HEK293 (cell line): Measurements from ENCODE around the gene GSG1L.

Source experiments
- CTCF ChIA-PET: fragments of 350-600 bp; formaldehyde crosslinking; extraction: SDS; loops from one replicate; lab custom pipeline; 2021; ENCODE audit warnings: antibody characterized with exemption; lab: Yijun Ruan, JAX
- POLR2A ChIA-PET: fragments of 300-600 bp; formaldehyde crosslinking; extraction: SDS; loops from one replicate; lab custom pipeline; 2020; ENCODE audit warnings: antibody characterized with exemption, inconsistent platforms; lab: Yijun Ruan, JAX
- H3K27ac ChIP-seq: fragments of 200-500 bp; sonication (Bioruptor generic); 2 replicates; pipeline ENCODE4 v1.5.1; 2014; ENCODE audit warnings: low read depth, low read length, control low read depth, inconsistent platforms; ENCODE audit errors: extremely low read depth
- H3K36me3 ChIP-seq, 2 experiments: fragments of 200-500 bp in 1 of 2; sonication (Bioruptor generic) in 1 of 2; 1 replicate in 1 of 2; 2 replicates in 1 of 2; pipeline ENCODE4 v1.5.1; 2014 to 2017; ENCODE audit warnings: inconsistent platforms in 2 of 2, low read length in 2 of 2; ENCODE audit not compliant: control insufficient read depth in 2 of 2, insufficient read depth in 1 of 2
- H3K4me1 ChIP-seq: fragments of 200-500 bp; sonication (Bioruptor generic); 2 replicates; pipeline ENCODE4 v1.5.1; 2014; ENCODE audit warnings: mild to moderate bottlenecking, low read length, inconsistent platforms; ENCODE audit not compliant: control insufficient read depth, insufficient read depth
- H3K4me3 ChIP-seq: 2 replicates; pipeline ENCODE4 v1.5.1; 2011; ENCODE audit warnings: low read depth, mild to moderate bottlenecking, control low read depth, low read length, moderate library complexity
- H3K9me3 ChIP-seq: fragments of 200-500 bp; sonication (Bioruptor generic); 2 replicates; pipeline ENCODE4 v1.5.1; 2014; ENCODE audit warnings: low read depth, low read length, inconsistent platforms; ENCODE audit not compliant: control insufficient read depth, insufficient read depth
- BCL11A ChIP-seq: fragments of 450-650 bp; formaldehyde crosslinking; IDR thresholded peaks from 2 replicates; pipeline ENCODE4 v1.5.1; 2016; ENCODE audit warnings: low read depth, missing biosample characterization, missing genetic modification characterization
- KLF16 ChIP-seq: fragments of 450-650 bp; formaldehyde crosslinking; IDR thresholded peaks from 2 replicates; pipeline ENCODE4 v1.5.1; 2017; ENCODE audit warnings: missing biosample characterization, missing genetic modification characterization
- MZF1 ChIP-seq: fragments of 450-650 bp; formaldehyde crosslinking; IDR thresholded peaks from 2 replicates; pipeline ENCODE4 v1.5.1; 2017; ENCODE audit warnings: missing biosample characterization, missing genetic modification characterization, borderline replicate concordance
- PRDM1 ChIP-seq: fragments of 450-650 bp; formaldehyde crosslinking; IDR thresholded peaks from 2 replicates; pipeline ENCODE4; 2016; ENCODE audit warnings: missing biosample characterization, missing genetic modification characterization
- SCRT2 ChIP-seq: fragments of 450-650 bp; formaldehyde crosslinking; IDR thresholded peaks from 2 replicates; pipeline ENCODE4 v1.5.1; 2016; ENCODE audit warnings: missing biosample characterization, missing genetic modification characterization
- WT1 ChIP-seq: fragments of 450-650 bp; formaldehyde crosslinking; IDR thresholded peaks from 2 replicates; pipeline ENCODE4 v1.5.1; 2016; ENCODE audit warnings: missing biosample characterization, missing genetic modification characterization
- YY2 ChIP-seq: fragments of 450-650 bp; formaldehyde crosslinking; IDR thresholded peaks from 2 replicates; pipeline ENCODE4 v1.5.1; 2016; ENCODE audit warnings: missing biosample characterization, missing genetic modification characterization
- ZBTB1 ChIP-seq: fragments of 450-650 bp; formaldehyde crosslinking; IDR thresholded peaks from 2 replicates; pipeline ENCODE4 v1.5.1; 2016; ENCODE audit warnings: missing biosample characterization, missing genetic modification characterization
- ZBTB11 ChIP-seq: fragments of 450-650 bp; formaldehyde crosslinking; conservative IDR thresholded peaks from 2 replicates; pipeline ENCODE4 v1.5.1; 2016; ENCODE audit warnings: low read depth, missing biosample characterization, missing genetic modification characterization
- ZBTB44 ChIP-seq: fragments of 450-650 bp; IDR thresholded peaks from 2 replicates; pipeline ENCODE4 v1.5.1; 2018; ENCODE audit warnings: missing biosample characterization, mild to moderate bottlenecking, missing genetic modification characterization
- ZFP37 ChIP-seq: fragments of 450-650 bp; formaldehyde crosslinking; IDR thresholded peaks from 2 replicates; pipeline ENCODE4 v1.5.1; 2016; ENCODE audit warnings: missing biosample characterization, missing genetic modification characterization
- ZNF138 ChIP-seq: fragments of 450-650 bp; formaldehyde crosslinking; IDR thresholded peaks from 2 replicates; pipeline ENCODE4 v1.5.1; 2016; ENCODE audit warnings: missing biosample characterization, missing genetic modification characterization, borderline replicate concordance
- ZNF174 ChIP-seq: fragments of 450-650 bp; formaldehyde crosslinking; IDR thresholded peaks from 2 replicates; pipeline ENCODE4 v1.5.0; 2017; ENCODE audit warnings: missing biosample characterization, mild to moderate bottlenecking, missing genetic modification characterization
- ZNF184 ChIP-seq: fragments of 450-650 bp; IDR thresholded peaks from 2 replicates; pipeline ENCODE4 v1.5.1; 2018; ENCODE audit warnings: missing biosample characterization, mild to moderate bottlenecking, missing genetic modification characterization
- ZNF211 ChIP-seq: fragments of 450-650 bp; formaldehyde crosslinking; IDR thresholded peaks from 2 replicates; pipeline ENCODE4 v1.5.1; 2016; ENCODE audit warnings: low read depth, missing biosample characterization, missing genetic modification characterization
- ZNF529 ChIP-seq: fragments of 450-650 bp; formaldehyde crosslinking; IDR thresholded peaks from 2 replicates; pipeline ENCODE4 v1.5.1; 2017; ENCODE audit warnings: missing genetic modification characterization, missing biosample characterization; ENCODE audit not compliant: insufficient replicate concordance
- ZNF544 ChIP-seq: fragments of 450-650 bp; formaldehyde crosslinking; IDR thresholded peaks from 2 replicates; pipeline ENCODE4 v1.5.0; 2017; ENCODE audit warnings: missing biosample characterization, missing genetic modification characterization
- ZNF654 ChIP-seq: fragments of 450-650 bp; formaldehyde crosslinking; IDR thresholded peaks from 2 replicates; pipeline ENCODE4 v1.5.1; 2016; ENCODE audit warnings: low read depth, missing biosample characterization, missing genetic modification characterization
- ZNF830 ChIP-seq: fragments of 450-650 bp; IDR thresholded peaks from 2 replicates; pipeline ENCODE4 v1.5.0; 2018; ENCODE audit warnings: missing biosample characterization, missing genetic modification characterization, low read depth, mild to moderate bottlenecking, moderate library complexity
- TF ChIP-seq, protein P1 (sequence below): fragments of 450-650 bp; formaldehyde crosslinking; IDR thresholded peaks from 2 replicates; pipeline ENCODE4 v1.5.1; 2016; ENCODE audit warnings: missing biosample characterization, missing genetic modification characterization
- TF ChIP-seq, protein P2 (sequence below): fragments of 450-650 bp; formaldehyde crosslinking; IDR thresholded peaks from 2 replicates; pipeline ENCODE4 v1.5.1; 2016; ENCODE audit warnings: missing biosample characterization, missing genetic modification characterization
- TF ChIP-seq, protein P3 (sequence below): fragments of 450-650 bp; formaldehyde crosslinking; IDR thresholded peaks from 2 replicates; pipeline ENCODE4 v1.5.1; 2016; ENCODE audit warnings: missing biosample characterization, missing genetic modification characterization
- TF ChIP-seq, protein P4 (sequence below): fragments of 450-650 bp; formaldehyde crosslinking; IDR thresholded peaks from 2 replicates; pipeline ENCODE4 v1.5.1; 2016; ENCODE audit warnings: missing biosample characterization, missing genetic modification characterization

Gene GSG1L

GRCh38 chr16:27847030-27847550, 216.4 kb downstream of the GSG1L start:
- ChIA-PET CTCF (interaction anchor here (1.1 kb wide), 2 partner anchors 12 to 20 kb away, joined by 3 to 4 read pairs; no protein-coding TSS in a partner anchor), POLR2A (no interaction called here)
- Histone ChIP-seq H3K4me3 (no peak overlapping the region), H3K4me1 (no peaks in the 10 kb centered on the region), H3K9me3 (no peaks in the 10 kb centered on the region), H3K27ac (no peak overlapping the region), H3K36me3 (no peaks in the 10 kb centered on the region)
- no peak for TF ChIP-seq ZNF184 (tag by site-specific recombination)
- no peak for TF ChIP-seq ZBTB44 (tag by site-specific recombination)
- TF ChIP-seq ZNF529 (tag by site-specific recombination): no peak
- TF ChIP-seq, protein P1, sequence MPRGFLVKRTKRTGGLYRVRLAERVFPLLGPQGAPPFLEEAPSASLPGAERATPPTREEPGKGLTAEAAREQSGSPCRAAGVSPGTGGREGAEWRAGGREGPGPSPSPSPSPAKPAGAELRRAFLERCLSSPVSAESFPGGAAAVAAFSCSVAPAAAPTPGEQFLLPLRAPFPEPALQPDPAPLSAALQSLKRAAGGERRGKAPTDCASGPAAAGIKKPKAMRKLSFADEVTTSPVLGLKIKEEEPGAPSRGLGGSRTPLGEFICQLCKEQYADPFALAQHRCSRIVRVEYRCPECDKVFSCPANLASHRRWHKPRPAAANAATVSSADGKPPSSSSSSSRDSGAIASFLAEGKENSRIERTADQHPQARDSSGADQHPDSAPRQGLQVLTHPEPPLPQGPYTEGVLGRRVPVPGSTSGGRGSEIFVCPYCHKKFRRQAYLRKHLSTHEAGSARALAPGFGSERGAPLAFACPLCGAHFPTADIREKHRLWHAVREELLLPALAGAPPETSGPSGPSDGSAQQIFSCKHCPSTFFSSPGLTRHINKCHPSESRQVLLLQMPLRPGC (tag by site-specific recombination): no peak
- no peak for TF ChIP-seq ZNF544 (tag by site-specific recombination)
- no peak for TF ChIP-seq ZNF211 (tag by site-specific recombination)
- no peak for TF ChIP-seq WT1
- TF ChIP-seq, protein P2, sequence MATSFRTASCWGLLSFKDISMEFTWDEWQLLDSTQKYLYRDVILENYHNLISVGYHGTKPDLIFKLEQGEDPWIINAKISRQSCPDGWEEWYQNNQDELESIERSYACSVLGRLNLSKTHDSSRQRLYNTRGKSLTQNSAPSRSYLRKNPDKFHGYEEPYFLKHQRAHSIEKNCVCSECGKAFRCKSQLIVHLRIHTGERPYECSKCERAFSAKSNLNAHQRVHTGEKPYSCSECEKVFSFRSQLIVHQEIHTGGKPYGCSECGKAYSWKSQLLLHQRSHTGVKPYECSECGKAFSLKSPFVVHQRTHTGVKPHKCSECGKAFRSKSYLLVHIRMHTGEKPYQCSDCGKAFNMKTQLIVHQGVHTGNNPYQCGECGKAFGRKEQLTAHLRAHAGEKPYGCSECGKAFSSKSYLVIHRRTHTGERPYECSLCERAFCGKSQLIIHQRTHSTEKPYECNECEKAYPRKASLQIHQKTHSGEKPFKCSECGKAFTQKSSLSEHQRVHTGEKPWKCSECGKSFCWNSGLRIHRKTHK (tag by site-specific recombination): no peak
- TF ChIP-seq, protein P3, sequence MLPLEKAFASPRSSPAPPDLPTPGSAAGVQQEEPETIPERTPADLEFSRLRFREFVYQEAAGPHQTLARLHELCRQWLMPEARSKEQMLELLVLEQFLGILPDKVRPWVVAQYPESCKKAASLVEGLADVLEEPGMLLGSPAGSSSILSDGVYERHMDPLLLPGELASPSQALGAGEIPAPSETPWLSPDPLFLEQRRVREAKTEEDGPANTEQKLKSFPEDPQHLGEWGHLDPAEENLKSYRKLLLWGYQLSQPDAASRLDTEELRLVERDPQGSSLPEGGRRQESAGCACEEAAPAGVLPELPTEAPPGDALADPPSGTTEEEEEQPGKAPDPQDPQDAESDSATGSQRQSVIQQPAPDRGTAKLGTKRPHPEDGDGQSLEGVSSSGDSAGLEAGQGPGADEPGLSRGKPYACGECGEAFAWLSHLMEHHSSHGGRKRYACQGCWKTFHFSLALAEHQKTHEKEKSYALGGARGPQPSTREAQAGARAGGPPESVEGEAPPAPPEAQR (tag by site-specific recombination): no peak
- TF ChIP-seq ZFP37 (tag by site-specific recombination): no peak
- no peak for TF ChIP-seq YY2 (tag by site-specific recombination)
- no peak for TF ChIP-seq BCL11A (tag by site-specific recombination)
- TF ChIP-seq ZNF138 (tag by site-specific recombination): no peak
- TF ChIP-seq KLF16: no peak

GRCh38 chr16:27844826-27845225, 218.7 kb downstream of the GSG1L start:
- CTCF ChIA-PET: interaction anchor here (1.1 kb wide), 1 partner anchor 15 kb away, joined by 4 read pairs; no protein-coding TSS in a partner anchor
- Histone ChIP-seq H3K36me3 (no peaks in the 10 kb centered on the region), H3K27ac (no peak overlapping the region), H3K4me3 (no peak overlapping the region), H3K9me3 (no peaks in the 10 kb centered on the region), H3K4me1 (no peaks in the 10 kb centered on the region)
- POLR2A ChIA-PET: no interaction called here
- TF ChIP-seq ZBTB1 (tag by site-specific recombination) (no peak), ZNF174 (tag by site-specific recombination) (no peak), ZNF654 (tag by site-specific recombination) (no peak), MZF1 (tag by site-specific recombination) (no peak), KLF16 (no peak), SCRT2 (tag by site-specific recombination) (no peak), PRDM1 (tag by site-specific recombination) (no peak), ZNF830 (tag by site-specific recombination) (no peak), ZBTB11 (tag by site-specific recombination) (no peak)
- TF ChIP-seq, protein P4, sequence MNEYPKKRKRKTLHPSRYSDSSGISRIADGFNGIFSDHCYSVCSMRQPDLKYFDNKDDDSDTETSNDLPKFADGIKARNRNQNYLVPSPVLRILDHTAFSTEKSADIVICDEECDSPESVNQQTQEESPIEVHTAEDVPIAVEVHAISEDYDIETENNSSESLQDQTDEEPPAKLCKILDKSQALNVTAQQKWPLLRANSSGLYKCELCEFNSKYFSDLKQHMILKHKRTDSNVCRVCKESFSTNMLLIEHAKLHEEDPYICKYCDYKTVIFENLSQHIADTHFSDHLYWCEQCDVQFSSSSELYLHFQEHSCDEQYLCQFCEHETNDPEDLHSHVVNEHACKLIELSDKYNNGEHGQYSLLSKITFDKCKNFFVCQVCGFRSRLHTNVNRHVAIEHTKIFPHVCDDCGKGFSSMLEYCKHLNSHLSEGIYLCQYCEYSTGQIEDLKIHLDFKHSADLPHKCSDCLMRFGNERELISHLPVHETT (tag by site-specific recombination): no peak
